Loucy (cell line): ENCODE measurements around the gene ELOF1.

Experiments
- H2AFZ ChIP-seq: fragments of 200-600 bp; sonication (generic); 2 replicates; pipeline ENCODE4 v1.6.0; 2016; ENCODE audit warnings: antibody characterized with exemption, mild to moderate bottlenecking, low read length, moderate library complexity
- H3F3A ChIP-seq: fragments of 200-600 bp; 2 replicates; pipeline ENCODE4 v1.6.0; 2016; ENCODE audit warnings: antibody characterized with exemption, low read depth, mild to moderate bottlenecking
- H3K27me3 ChIP-seq: fragments of 200-600 bp; sonication (generic); 2 replicates; pipeline ENCODE4 v1.6.1; 2014; ENCODE audit warnings: low read length, mild to moderate bottlenecking; ENCODE audit not compliant: insufficient read depth, poor library complexity, severe bottlenecking
- H3K36me3 ChIP-seq: fragments of 200-600 bp; sonication (generic); 2 replicates; pipeline ENCODE4 v1.6.1; 2016; ENCODE audit warnings: low read length; ENCODE audit not compliant: insufficient read depth
- H3K4me1 ChIP-seq: fragments of 200-600 bp; sonication (generic); 2 replicates; pipeline ENCODE4 v1.5.1; 2014; ENCODE audit warnings: low read length, mild to moderate bottlenecking; ENCODE audit not compliant: insufficient read depth, poor library complexity, severe bottlenecking
- H3K4me2 ChIP-seq: fragments of 200-600 bp; sonication (generic); 2 replicates; pipeline ENCODE4 v1.6.0; 2014; ENCODE audit warnings: antibody characterized with exemption, low read length, low read depth, mild to moderate bottlenecking; ENCODE audit not compliant: poor library complexity, severe bottlenecking
- H3K4me3 ChIP-seq: fragments of 200-600 bp; sonication (generic); 2 replicates; pipeline ENCODE4 v1.5.1; 2014; ENCODE audit warnings: low read length, mild to moderate bottlenecking, mixed read lengths; ENCODE audit not compliant: poor library complexity, severe bottlenecking
- H3K79me2 ChIP-seq: fragments of 200-600 bp; sonication (generic); 2 replicates; pipeline ENCODE4 v1.6.1; 2014; ENCODE audit warnings: low read length; ENCODE audit not compliant: insufficient read depth
- H3K9ac ChIP-seq: fragments of 200-600 bp; sonication (generic); 2 replicates; pipeline ENCODE4 v1.6.0; 2014; ENCODE audit warnings: mild to moderate bottlenecking, low read depth, low read length, moderate library complexity; ENCODE audit not compliant: poor library complexity, severe bottlenecking
- H3K9me2 ChIP-seq: fragments of 200-600 bp; sonication (generic); replicated peaks from 2 replicates; pipeline ENCODE4 v1.6.1; 2016; ENCODE audit warnings: low read depth, low read length, mixed read lengths
- H3K9me3 ChIP-seq: fragments of 200-600 bp; sonication (generic); 2 replicates; pipeline ENCODE4 v1.6.1; 2014; ENCODE audit warnings: mild to moderate bottlenecking, antibody characterized with exemption, low read length, low read depth; ENCODE audit not compliant: insufficient read depth
- H4K20me1 ChIP-seq: fragments of 200-600 bp; sonication (generic); 2 replicates; pipeline ENCODE4 v1.6.0; 2014; ENCODE audit warnings: antibody characterized with exemption, low read length, mild to moderate bottlenecking; ENCODE audit not compliant: insufficient read depth, poor library complexity, severe bottlenecking
- CTCF ChIP-seq: fragments of 200-600 bp; sonication (generic); conservative IDR thresholded peaks from 2 replicates; pipeline ENCODE4 v1.5.1; 2014; ENCODE audit warnings: mild to moderate bottlenecking, antibody characterized with exemption, low read length
- EZH2phosphoT487 ChIP-seq: fragments of 200-600 bp; IDR thresholded peaks from 2 replicates; pipeline ENCODE4 v1.6.1; 2018; ENCODE audit warnings: antibody characterized with exemption, mild to moderate bottlenecking, moderate library complexity, borderline replicate concordance

The ELOF1 gene

GRCh38 chr19:11528551-11529341 lies 30.3 kb downstream of the ELOF1 start, which contains the start of gene ECSIT:
TSS of gene ECSIT (minus strand) at chr19:11529134. CDS start at chr19:11519170, 9,964 bp downstream.
- Histone ChIP-seq H3K9me3 (no peaks in the 10 kb centered on the region), H3K4me2 (peak within 1 kb of the TSS; percentile 92), H3K9ac (peak within 1 kb of the TSS; percentile 53), H3K9me2 (no peaks in the 10 kb centered on the region), H3K4me1 (peaks cover 6% of the 10 kb centered on the region), H4K20me1 (peaks cover 3% of the 10 kb centered on the region), H3K79me2 (peaks cover 11% of the 10 kb centered on the region; the same call in 1 of the 2 replicates), H3K36me3 (no peaks in the 10 kb centered on the region), H3K27me3 (no peaks in the 10 kb centered on the region), H3K4me3 (peak within 1 kb of the TSS; percentile 83), H3F3A (no peaks in the 10 kb centered on the region), H2AFZ (peak within 1 kb of the TSS; percentile 91)
- TF ChIP-seq EZH2phosphoT487: no peak
- TF ChIP-seq CTCF: no peak

- Histone ChIP-seq H4K20me1 (no peaks in the 10 kb centered on the region), H2AFZ (no peak overlapping the region), H3K4me1 (no peaks in the 10 kb centered on the region), H3K4me3 (no peak overlapping the region), H3K4me2 (no peak overlapping the region), H3K9ac (no peak overlapping the region), H3K9me2 (no peaks in the 10 kb centered on the region), H3K79me2 (no peaks in the 10 kb centered on the region), H3K27me3 (no peaks in the 10 kb centered on the region), H3F3A (no peaks in the 10 kb centered on the region), H3K9me3 (no peaks in the 10 kb centered on the region), H3K36me3 (no peaks in the 10 kb centered on the region)
- TF ChIP-seq EZH2phosphoT487 (no peak), CTCF (no peak)
Measured at GRCh38 chr19:11519138-11519537, 39.9 kb downstream of the ELOF1 start.

GRCh38 chr19:11513946-11514345 lies 45.1 kb downstream of the ELOF1 start:
- no peak overlapping the region for H2AFZ ChIP-seq
- H3K4me1 ChIP-seq: no peaks in the 10 kb centered on the region
- no peaks in the 10 kb centered on the region for H3K9me2 ChIP-seq
- no peak overlapping the region for H3K9ac ChIP-seq
- H3K79me2 ChIP-seq: no peaks in the 10 kb centered on the region
- no peaks in the 10 kb centered on the region for H4K20me1 ChIP-seq
- H3K4me3 ChIP-seq: no peak overlapping the region
- no peak overlapping the region for H3K4me2 ChIP-seq
- H3K27me3 ChIP-seq: no peaks in the 10 kb centered on the region
- H3K9me3 ChIP-seq: no peaks in the 10 kb centered on the region
- no peaks in the 10 kb centered on the region for H3F3A ChIP-seq
- H3K36me3 ChIP-seq: no peaks in the 10 kb centered on the region
- TF ChIP-seq CTCF: no peak
- TF ChIP-seq EZH2phosphoT487: no peak
